ENCODE data around the gene KISS1.

KISS1 gene

DNA sequence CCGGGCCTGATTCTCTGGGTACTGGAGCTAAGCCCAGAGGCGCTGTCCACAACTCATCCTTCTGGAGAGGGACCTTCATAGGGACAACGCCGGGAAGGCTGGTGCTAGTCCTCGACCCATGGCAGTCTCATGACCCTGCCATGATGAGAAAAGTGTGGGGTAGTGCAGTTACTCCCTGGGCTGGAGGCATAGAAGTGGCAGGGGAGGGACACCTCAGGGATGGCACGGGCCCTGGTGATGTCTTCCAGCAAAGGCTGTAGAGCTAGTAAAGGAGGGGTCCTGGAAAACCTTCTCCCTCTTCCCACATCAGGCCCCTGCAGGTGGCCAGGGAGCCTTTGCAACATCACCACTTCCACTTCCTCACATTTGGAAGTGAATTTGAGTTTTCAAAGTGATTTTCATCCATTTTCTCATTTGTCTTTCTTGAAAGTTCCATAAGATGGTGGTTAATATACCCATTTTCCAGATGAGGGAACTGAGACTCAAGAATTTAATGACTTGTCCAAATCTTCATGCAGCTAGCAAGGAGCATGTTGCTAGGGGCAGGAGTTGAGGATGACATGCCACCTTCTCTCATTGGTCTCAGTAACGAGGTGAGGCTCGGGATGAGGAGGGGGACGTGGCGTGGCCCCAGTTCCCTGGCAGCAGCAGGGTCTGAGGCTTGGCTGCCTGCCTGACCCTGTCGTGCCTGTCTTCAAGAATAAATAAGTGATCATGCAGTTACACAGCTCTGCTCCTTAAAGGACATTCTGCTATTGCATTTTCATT is 20.8 kb upstream of the KISS1 start:
- DNase-seq: no peak

DNA sequence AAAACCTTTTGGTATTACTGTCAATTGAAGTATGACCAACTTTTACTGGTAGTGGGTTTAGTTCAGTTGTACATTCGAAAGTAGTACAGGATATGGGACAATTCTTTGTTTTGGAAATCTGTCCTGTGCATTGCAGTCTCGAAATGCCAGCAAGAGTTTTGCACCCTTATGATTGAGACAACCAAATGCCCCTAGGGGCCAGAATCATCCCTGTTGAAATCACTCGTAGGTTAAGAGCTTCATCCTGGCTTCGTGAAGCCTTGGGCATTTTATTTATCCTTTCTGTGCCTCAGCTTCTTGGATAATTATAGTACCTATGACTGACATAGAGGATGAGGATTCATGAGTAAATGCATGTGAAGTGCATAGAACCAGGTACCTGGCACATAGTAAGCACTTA is 19.9 kb upstream of the KISS1 start:
- DNase-seq: no peak

DNA sequence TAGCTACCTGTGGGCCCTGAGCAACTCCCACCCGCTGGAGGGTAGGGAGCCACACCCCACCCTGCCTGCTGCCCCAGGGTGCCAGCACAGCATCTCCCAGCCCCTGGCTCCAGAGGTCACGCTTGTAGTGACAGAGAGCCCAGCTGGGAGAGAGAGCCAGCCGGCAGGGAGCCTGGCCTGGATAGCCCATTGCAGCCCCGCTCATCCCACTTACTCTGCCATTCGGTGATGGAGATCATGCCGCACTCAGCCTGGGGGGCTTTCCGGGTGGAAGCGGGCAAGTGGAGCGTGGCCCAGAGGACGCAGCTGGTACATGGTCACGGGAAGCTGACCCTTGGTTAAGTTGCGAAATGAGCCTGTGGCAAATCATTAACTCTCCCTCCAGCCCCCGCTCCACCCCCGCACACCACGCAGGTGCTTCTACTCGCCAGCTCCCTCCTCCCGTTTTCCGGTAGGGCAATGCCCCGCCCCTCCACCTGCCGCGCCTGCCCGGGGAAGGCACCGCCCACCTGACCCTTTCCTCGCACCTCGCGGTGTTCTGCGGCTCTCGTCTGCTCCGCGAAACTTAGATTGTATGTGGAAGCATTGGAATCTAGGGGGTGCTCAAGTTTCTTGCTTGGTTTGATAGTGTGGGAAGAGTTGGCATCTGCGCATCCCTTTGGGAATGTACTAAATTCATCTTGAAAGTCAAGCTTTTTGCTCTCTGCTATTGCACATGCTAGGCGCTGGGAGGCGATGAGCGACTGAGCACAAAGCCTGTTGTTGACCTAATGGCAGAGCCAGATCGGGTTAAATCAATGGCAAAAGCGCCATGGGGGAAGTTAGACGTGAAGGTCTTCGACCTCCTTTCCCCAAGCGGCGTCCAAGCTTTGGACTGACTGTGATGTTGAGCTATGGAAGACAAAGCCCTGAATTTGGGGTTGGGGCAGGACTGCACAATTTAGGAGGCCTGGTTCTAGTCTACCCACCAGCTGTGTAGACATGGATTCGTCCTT is 17.7 kb upstream of the KISS1 start, which contains the start of gene GOLT1A:
TSS of gene GOLT1A (minus strand) at position 321 of the 995 bp plus-strand sequence. CDS start at position 239, 82 bp downstream.
- DNase-seq: no peak

DNA sequence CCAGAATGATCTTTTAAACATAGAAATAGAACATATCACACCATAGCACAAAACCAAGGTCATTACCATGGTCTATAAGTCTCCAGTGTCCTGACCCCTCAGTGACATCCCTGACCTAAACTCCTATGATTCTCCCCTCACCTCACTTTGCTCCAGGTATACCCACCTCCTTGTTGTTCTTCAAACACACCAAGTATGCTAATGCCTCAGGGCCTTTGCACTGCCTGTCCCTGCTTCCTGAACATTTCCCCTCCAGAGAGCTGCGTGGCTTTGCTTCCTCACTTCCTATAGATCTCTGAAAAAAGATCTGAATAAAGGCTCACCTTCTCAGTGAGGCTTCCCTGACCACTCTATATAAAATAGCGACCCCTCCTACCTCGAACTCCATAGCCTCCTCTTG is 16.4 kb upstream of the KISS1 start:
- no peak for DNase-seq

DNA sequence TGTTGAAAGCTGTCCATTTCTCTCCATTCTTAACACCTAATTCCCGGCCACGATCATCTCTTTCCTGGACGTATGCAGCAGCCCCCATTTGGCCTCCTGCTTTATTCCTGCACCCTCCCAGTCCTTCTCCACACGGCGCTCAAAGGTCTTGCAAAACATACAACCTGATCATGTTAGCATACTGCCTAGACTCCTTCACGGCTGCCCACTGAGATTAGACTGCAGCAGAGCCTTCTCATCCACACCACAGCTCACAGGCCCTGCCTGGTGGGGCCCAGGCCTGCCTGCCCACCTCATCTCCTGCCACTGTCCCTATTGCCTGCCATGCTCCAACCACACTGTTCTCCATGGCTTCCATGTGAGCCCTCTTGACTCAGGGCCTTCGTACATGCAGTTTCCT is 14.8 kb upstream of the KISS1 start:
- DNase-seq: no peak

DNA sequence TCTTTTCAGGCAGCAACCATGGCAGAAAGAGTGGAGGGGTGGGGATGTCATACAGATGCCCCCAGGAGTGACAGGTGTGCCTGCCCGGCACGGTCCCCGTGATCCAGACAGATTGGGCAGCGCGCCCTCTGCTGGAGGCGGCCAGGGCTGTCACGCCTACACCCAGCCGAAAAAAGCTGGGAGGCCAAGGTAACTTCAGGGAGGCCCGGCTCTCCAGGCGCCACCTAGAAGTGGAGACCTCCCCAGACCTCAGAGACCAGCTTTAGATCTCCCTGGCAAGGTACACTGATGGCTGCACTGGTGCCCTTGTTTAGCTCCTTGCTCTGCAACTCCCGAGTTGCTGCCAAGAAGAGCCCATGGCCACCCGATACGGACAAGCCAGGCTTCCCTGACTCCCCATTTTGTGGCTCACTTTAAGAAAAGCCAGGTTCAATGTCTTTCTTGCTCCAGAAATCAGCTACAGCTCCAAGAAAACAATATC is 10.9 kb upstream of the KISS1 start:
- peak; percentile 3 to 22 for DNase-seq

DNA sequence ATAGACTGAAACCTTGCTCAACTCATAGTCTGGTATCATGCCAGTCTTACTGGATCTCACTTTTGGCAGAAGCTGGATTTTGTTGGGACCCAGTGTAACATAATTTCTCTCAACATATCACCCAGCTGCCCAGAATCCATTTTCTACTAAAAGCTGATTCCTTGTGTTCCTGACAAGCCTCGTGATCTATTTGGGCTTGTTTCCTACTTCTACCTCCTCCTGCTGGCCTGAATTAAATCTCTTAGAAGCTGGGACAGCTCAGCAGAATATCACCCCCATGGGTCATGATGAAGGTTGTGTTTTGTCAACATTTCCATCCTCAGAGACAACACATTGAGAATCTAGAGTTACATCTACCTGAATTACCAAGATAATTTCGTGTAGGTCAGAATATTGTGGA is 9.8 kb upstream of the KISS1 start:
- no peak for DNase-seq

DNA sequence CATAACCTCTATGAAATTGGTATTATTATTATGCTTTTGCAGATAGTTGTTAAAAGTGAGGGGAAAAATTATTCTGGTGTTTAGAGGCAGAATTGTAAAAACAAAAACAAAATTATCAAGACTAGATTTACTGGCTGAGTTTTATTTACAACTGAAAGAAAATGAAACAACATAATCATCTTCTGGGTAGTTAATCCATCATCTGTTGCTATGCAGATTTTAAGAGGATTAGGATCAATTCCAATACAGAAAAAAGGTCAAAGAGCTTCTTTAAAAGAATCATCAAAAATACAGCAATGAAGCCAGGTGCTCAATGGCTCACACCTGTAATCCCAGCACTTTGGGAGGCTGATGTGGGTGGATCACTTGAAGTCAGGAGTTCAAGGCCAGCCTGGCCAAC is 9.2 kb upstream of the KISS1 start:
- no peak for DNase-seq

DNA sequence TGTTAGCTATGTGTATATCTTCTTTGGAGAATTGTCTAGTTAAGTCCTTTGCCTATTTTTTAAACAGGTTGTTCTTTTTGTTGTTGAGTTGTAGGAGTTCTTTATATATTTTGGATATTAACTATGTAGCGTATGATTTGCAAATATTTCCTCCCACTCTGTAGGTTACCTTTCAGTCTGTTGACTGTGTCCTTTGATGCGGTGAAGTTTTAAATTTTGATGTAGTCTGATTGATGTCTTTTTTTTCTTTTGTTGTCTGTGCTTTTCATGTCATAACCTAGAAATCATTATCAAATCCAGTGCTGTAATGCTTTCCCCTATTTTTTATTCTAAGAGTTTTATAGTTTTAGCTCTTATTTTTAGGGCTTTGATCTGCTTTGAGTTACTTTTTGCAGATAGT is 8.7 kb upstream of the KISS1 start:
- no peak for DNase-seq

DNA sequence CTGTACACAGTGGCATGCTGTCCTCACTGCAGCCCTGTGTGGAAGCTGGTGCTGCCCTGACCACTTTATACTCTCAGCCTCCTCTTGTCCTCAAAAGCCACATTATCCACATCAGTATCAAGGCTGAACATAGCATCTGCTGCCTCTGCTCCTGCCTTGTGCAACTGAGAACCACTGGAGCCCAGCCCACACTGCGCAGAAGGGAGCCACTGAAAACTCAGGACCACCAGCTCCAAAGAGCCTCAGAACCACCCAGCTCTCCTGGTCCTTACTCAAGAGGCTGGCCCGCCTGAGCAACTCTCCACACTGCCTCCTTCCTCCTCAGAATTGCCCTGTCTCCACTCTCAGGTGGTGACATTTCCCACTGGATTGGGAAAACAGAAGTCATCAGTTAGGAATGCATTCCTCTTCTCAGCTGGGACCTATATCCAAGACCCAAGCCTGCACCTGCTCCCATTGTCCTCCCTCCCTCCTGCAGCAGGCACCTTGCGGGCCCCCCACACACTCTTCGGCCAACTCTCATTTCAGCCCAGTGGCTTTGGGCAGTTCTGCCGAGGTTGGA is 7.0 kb upstream of the KISS1 start:
- no peak for DNase-seq

DNA sequence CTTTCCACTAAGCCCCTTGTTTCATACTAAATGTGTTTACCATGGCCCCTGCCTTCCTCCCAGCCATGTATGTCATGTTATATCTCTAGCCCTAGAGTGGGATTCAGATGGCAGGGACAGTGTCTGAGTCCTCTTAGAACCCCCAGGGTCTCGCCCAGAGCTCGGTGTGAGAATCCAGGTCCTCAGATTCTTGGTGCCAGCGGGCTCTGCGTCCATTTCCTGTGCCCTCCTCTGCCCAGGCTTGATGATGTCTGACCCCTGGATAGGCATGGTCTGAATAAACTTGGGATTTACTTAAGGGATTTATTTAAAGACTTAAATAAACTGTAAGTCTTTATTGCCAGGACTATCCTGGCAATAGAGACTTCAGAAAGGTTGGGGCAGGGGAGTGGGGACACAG is 6.2 kb upstream of the KISS1 start:
- no peak for DNase-seq

DNA sequence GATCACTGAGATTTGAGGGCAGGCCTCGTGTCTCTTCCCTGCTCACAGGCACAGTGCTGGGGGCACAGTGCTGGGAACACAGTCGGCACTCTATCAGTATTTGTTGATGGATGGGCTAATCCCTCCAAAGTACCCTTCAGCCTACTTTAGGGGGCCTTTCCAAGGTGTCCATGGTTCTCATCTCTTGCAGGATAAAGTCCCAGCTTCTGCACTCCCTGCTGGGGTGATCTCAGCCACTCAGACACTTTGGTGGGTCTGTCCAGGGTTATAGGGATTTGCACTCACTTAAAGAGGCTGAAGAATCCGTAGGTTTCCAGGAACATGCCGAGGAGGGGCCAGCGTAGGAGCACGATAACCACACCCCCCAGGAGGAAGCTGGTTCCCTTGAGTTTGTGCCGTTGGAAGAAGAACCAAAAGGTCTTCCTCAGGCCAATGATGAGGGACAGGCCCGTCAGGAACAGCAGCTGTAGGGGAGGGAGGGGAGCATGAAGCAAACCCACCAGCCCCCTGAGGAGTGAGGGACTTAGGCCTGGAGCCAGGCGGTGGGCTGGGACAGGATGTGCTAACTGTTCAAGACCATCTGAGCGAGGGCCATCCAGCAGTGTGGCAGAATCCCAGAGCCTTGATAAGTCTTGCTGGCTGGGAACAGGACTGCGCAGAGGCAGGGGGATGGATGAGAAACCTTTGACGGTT is 5.2 kb upstream of the KISS1 start:
- no peak for DNase-seq

DNA sequence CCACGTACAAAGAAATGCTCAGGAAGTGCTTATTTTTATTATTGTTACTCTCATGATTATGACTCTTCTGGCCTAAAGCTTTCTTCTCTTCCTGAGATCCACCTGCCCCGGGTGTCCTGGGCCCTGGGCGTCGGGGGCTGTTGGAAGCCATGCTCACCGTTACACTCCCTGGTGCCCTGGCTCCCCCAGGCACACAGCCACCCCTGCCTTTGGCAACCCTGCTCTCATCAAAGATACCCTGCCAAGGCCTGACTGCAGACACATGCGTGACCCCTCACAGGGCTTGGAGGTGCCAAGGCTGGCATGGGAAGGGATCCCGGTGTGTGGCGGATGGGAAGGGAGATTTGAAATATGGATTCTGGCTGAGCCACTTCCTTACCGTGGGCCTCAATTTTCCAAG is 3.3 kb upstream of the KISS1 start:
- no peak for DNase-seq

DNA sequence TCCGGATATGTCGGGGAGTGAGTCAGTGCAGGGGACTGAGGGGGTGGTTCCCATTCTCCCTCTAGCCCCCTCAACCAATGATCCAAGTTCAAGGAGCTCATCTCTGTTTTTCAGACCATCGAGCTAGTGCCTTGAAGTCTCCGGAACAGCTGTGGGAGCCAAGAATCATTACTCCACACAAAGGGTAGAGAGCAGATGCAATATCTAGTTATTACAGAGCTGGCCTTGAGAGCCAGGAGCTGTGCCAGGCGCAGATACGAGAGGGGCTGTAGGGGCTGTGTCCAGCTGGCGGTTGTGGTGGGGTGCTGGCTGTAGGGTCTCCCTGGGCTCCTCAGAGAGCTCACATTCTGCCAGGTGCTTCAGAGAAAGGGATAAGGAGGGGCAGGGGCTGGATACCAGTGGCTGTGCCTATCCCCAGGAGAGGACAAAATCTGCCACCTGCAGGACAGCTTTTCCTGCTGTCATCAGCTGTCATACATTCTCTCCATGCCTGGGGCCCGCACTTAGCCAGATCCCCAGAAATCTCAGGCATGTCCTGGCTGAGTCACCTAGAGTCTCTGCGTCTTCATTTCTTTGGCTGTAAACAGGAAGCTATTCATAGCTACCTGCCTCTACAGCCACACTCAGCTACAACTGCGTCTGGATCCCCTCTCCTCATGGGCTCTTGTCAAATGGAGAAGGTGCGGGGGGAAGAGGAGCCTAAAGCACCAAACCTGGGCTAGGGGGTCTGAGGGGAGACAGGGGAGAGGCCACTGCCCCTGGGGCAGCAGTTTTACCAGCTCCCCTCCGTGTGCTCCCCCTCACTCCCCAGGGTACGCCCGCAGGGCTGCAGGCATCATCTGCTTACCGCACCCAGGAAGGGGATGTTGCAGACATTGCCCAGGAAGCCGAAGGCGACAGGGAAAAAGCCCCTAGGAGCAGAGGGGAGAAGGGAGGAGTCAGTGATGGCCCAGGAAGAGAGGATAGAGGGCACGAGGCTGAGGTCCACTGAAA is 2.4 kb upstream of the KISS1 start:
- no peak for DNase-seq

DNA sequence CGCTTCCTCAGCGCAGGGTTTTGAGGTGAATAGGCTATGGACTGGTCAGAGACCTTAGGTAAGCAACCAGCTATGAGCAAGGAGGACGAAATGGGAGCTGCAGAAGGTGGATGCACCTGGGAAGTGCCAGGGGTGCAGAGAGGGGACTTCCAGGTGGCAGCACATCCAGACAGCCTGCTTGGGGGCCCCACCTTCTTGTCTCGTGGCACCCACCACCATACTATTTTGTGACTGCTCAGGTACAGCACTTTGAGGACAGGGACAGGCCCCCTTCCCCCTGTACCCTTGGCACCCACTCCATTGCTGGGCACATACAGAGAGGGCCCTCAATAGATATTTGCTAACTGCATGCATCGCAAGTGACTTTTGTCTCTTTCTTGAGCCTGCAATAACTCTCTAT is 777 bp upstream of the KISS1 start:
- DNase-seq: no peak

DNA sequence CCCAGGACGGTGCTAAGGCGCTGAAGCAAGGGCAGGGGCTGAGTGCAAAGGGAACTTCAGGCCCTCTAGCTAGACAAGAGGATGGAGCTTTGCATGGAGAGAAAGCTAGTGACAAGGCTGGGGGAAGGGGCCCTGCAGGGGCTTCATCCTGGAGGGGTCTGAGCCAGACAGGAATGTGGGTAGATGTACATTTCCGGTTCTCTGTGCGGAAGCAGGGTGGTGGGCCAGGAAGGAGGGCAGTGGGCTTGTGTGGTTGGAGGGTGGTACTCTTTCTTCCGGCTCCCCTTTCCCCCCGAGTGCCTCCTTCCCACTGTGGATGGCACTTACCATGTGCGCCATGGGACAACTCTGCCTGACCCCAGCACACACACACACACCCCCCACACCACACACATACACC is 1.5 kb downstream of the KISS1 start:
- DNase-seq: no peak

DNA sequence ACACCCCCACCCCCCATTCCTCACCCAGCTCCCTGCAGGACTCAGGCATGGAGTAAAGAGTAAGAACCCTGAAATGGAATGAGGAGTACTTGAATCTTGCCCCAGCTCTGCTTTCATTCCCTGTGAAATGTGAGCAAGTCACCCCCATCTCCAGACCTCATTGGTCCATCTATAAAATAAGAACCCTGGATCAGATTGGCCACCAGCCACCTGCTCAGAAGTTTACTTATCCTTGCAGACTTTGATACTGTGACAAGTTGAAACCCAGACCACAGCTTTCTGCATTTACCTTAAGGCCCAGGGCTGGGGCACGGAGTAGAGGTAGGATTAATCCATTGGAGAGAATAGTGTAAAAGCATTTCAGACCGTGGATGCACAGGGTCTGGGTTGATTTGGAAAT is 2.2 kb downstream of the KISS1 start:
- DNase-seq: no peak

DNA sequence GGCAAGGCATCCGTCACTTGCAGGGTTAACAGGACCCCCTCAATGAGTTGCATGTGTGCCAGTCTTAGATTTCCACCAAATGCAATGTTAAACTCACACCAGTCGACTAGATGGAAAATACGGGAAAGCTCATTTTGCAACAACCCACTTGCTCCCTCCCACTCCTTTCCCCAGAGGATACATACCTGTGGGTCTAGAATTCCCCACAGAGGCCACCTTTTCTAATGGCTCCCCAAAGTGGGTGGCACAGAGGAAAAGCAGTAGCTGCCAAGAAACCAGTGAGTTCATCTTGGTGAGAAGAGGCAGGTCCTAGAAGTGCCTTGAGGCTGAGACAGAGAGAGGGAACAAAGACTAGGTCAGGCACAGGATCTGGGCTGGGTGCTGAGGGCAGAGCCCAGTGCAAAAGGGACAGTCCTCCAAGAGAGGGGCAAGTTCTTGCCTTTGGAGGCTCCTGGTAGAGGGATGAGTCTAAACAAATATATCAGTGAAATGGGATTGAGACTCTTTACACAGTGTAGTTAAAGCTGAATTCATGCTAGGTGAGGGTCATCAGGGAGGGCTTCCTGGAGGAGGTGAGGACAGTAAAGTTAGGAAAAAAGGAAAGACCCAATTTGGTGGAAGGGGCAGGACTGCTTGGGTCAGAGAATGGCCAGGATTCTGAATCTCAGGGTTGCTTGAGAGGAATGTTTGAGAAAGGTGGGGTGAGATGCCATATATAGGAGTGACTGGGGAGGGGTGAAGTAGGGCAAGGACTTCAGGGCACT is 3.5 kb downstream of the KISS1 start:
- DNase-seq: no peak

DNA sequence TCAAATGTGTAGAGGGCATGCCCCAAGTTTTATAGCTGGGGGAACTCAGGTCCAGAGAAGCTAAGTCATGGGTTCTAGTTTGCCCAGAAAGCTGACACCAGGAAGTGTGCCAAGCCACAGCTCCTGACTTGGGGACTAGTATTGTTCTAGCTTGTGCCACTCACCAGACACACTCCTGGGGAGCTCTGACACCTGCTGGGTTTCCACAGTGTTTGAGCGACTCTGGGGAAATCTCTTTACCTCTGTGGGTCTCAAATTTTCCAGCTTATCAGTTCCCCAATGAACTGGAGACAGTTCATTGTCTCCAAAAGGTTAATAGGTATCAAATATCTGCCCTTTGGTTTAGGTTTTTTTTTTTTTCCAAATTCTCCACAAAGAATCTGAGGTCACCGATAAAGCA is 4.2 kb downstream of the KISS1 start:
- DNase-seq: no peak

DNA sequence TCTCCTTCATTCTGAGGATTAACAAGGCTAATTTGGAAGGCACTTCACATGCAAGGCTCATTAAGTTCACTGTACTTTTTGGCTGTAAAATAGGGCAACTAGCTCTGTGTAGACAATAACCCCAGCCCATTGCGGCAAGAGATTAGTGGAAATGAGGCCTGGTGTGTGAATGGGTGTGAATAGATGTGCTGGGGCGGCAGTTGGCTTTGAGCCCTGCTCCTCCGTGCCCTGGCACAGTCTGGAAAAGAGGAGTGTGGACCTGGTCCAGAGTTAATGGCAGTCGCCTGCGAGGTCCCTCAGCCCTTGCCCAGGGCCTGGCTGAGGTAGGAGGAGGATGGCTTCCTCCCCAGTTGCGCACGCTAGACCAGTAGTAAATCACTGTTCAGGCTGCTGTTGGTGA is 4.8 kb downstream of the KISS1 start:
- DNase-seq: no peak
